ENCODE data around the gene GABBR2.

The GABBR2 gene

GRCh38 chr9:98428454-98428853 is 280.3 kb downstream of the GABBR2 start:
- no peak for DNase-seq

- no peak for DNase-seq
Observed at GRCh38 chr9:98427491-98427890, 281.2 kb downstream of the GABBR2 start.

- no peak for DNase-seq
Observed at GRCh38 chr9:98425079-98425478, 283.7 kb downstream of the GABBR2 start.

GRCh38 chr9:98419260-98419603 is 289.5 kb downstream of the GABBR2 start:
- no peak for DNase-seq

GRCh38 chr9:98418578-98419259 is 290.0 kb downstream of the GABBR2 start:
- no peak for DNase-seq

GRCh38 chr9:98416294-98417248 is 292.2 kb downstream of the GABBR2 start:
- DNase-seq = no peak

GRCh38 chr9:98415782-98416181 is 293.0 kb downstream of the GABBR2 start:
- no peak for DNase-seq

- DNase-seq = no peak
Observed at GRCh38 chr9:98413084-98413483, 295.7 kb downstream of the GABBR2 start.

GRCh38 chr9:98412101-98412842 is 296.5 kb downstream of the GABBR2 start:
- no peak for DNase-seq

GRCh38 chr9:98410185-98410697 is 298.5 kb downstream of the GABBR2 start:
- no peak for DNase-seq

GRCh38 chr9:98409719-98410118 is 299.0 kb downstream of the GABBR2 start:
- no peak for DNase-seq

- no peak for DNase-seq
Observed at GRCh38 chr9:98406469-98406868, 302.3 kb downstream of the GABBR2 start.

GRCh38 chr9:98404237-98404636 is 304.5 kb downstream of the GABBR2 start:
- no peak for DNase-seq

- no peak for DNase-seq
Observed at GRCh38 chr9:98403715-98404114, 305.0 kb downstream of the GABBR2 start.

- no peak for DNase-seq
Observed at GRCh38 chr9:98402019-98402840, 306.5 kb downstream of the GABBR2 start.

- DNase-seq = no peak
Observed at GRCh38 chr9:98401140-98402018, 307.4 kb downstream of the GABBR2 start.

- DNase-seq = no peak
Observed at GRCh38 chr9:98399950-98400683, 308.6 kb downstream of the GABBR2 start.

GRCh38 chr9:98396656-98397055 is 312.1 kb downstream of the GABBR2 start:
- DNase-seq = no peak

- DNase-seq = no peak
Observed at GRCh38 chr9:98396236-98396635, 312.5 kb downstream of the GABBR2 start.

- no peak for DNase-seq
Observed at GRCh38 chr9:98391867-98392266, 316.9 kb downstream of the GABBR2 start.

- DNase-seq = no peak
Observed at GRCh38 chr9:98391406-98391805, 317.3 kb downstream of the GABBR2 start.

Measured in CD4-positive, alpha-beta T cell treated with Interleukin-12 subunit alpha and Interleukin-12 subunit beta, for 1 hour (primary cell).